SU-DHL-6 (cell line): ENCODE results near the gene FOXI2.

ENCODE experiments used
- EZH2phosphoT487 ChIP-seq: fragments of 200-600 bp; sonication (generic), shearing (Covaris generic); conservative IDR thresholded peaks from 2 replicates; pipeline ENCODE4 v1.6.1; 2018; ENCODE audit warnings: mild to moderate bottlenecking, antibody characterized with exemption, low read length, moderate library complexity, mixed read lengths
- TF ChIP-seq, protein P1 (sequence below): fragments of 200-600 bp; sonication (generic); IDR thresholded peaks from one replicate; pipeline ENCODE4 v1.5.1; 2017; ENCODE audit warnings: antibody characterized with exemption, mild to moderate bottlenecking, low read length, moderate library complexity; ENCODE audit not compliant: insufficient read depth, poor library complexity, severe bottlenecking

GRCh38 chr10:127740596-127740995, 3.6 kb downstream of the FOXI2 start:
- TF ChIP-seq, protein P1, sequence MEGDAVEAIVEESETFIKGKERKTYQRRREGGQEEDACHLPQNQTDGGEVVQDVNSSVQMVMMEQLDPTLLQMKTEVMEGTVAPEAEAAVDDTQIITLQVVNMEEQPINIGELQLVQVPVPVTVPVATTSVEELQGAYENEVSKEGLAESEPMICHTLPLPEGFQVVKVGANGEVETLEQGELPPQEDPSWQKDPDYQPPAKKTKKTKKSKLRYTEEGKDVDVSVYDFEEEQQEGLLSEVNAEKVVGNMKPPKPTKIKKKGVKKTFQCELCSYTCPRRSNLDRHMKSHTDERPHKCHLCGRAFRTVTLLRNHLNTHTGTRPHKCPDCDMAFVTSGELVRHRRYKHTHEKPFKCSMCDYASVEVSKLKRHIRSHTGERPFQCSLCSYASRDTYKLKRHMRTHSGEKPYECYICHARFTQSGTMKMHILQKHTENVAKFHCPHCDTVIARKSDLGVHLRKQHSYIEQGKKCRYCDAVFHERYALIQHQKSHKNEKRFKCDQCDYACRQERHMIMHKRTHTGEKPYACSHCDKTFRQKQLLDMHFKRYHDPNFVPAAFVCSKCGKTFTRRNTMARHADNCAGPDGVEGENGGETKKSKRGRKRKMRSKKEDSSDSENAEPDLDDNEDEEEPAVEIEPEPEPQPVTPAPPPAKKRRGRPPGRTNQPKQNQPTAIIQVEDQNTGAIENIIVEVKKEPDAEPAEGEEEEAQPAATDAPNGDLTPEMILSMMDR = no peak
- TF ChIP-seq EZH2phosphoT487 = no peak
